Activated CD4-positive, alpha-beta T cell treated with anti-CD3 and anti-CD28 coated beads, Interleukin-2, amount 10 ng/mL, durations not matched to agents 24 days and 14 days (primary cell): Measurements from ENCODE around the gene MED13L. TPM values are rescaled to one million over a fixed set of nuclear protein-coding genes. Genes with fewer than 3 reads are reported as not detected.
"Not testable (repeated sequence)": the region's sequence is repeated elsewhere in the genome, so short reads cannot be mapped to it uniquely, and the experiment has no call there.

Experiments
- DNase-seq: peaks from one replicate; pipeline ENCODE4 v3.0.0; 2022
- H3K27ac Mint-ChIP-seq: one replicate; pipeline ENCODE4 v1.8.0; 2022; ENCODE audit warnings: mild to moderate bottlenecking, mixed read lengths
- H3K27me3 Mint-ChIP-seq: one replicate; pipeline ENCODE4 v1.8.0; 2022; ENCODE audit warnings: mixed read lengths
- H3K36me3 Mint-ChIP-seq: one replicate; pipeline ENCODE4 v1.8.0; 2022; ENCODE audit warnings: low read depth, mild to moderate bottlenecking, mixed read lengths
- H3K4me1 Mint-ChIP-seq: one replicate; pipeline ENCODE4 v1.8.0; 2021; ENCODE audit warnings: mixed read lengths
- H3K4me3 Mint-ChIP-seq: one replicate; pipeline ENCODE4 v1.8.0; 2022; ENCODE audit warnings: mild to moderate bottlenecking, moderate library complexity, mixed read lengths
- H3K9me3 Mint-ChIP-seq: one replicate; pipeline ENCODE4 v1.8.0; 2021; ENCODE audit warnings: mixed read lengths
- intact Hi-C: fragments of 100-400 bp; cut with micrococcal nuclease; formaldehyde crosslinking; loops from one replicate; pipeline ENCODE4 v1.15.1; 2023
- total RNA-seq: library from RNA; stranded (reverse); gene quantifications from 2 replicates; pipeline ENCODE4 v1.2.3, GENCODE V29; 2022

MED13L gene
- total RNA-seq, 1 donor from 2014 or later = 62.9 TPM

- H3K4me1 Mint-ChIP-seq = peaks cover 45% of the 10 kb centered on the region
- no peaks in the 10 kb centered on the region for H3K9me3 Mint-ChIP-seq
- no peaks in the 10 kb centered on the region for H3K27me3 Mint-ChIP-seq
- peak overlapping the region; percentile 62 for H3K27ac Mint-ChIP-seq
- intact Hi-C loops = loop anchor here (1.0 to 5.0 kb wide), 4 partner anchors 29 to 454 kb away; partner anchors contain the start of gene MAP1LC3B2
- peak overlapping the region; percentile 2 for H3K4me3 Mint-ChIP-seq
- no peak for DNase-seq
- peaks cover 1% of the 10 kb centered on the region for H3K36me3 Mint-ChIP-seq
Measured at GRCh38 chr12:116142936-116143898, 134.3 kb downstream of the MED13L start.

- Mint-ChIP-seq H3K27me3 (no peaks in the 10 kb centered on the region), H3K27ac (peak overlapping the region; percentile 2), H3K4me1 (peaks cover 52% of the 10 kb centered on the region), H3K9me3 (no peaks in the 10 kb centered on the region), H3K4me3 (no peak overlapping the region), H3K36me3 (peaks cover 1% of the 10 kb centered on the region)
- DNase-seq = no peak
- intact Hi-C loops = loop anchor here (1.0 to 5.0 kb wide), 6 partner anchors 43 to 456 kb away; partner anchors contain the start of genes MAP1LC3B2 and MED13L
Measured at GRCh38 chr12:116141833-116142162, 135.7 kb downstream of the MED13L start.

DNA sequence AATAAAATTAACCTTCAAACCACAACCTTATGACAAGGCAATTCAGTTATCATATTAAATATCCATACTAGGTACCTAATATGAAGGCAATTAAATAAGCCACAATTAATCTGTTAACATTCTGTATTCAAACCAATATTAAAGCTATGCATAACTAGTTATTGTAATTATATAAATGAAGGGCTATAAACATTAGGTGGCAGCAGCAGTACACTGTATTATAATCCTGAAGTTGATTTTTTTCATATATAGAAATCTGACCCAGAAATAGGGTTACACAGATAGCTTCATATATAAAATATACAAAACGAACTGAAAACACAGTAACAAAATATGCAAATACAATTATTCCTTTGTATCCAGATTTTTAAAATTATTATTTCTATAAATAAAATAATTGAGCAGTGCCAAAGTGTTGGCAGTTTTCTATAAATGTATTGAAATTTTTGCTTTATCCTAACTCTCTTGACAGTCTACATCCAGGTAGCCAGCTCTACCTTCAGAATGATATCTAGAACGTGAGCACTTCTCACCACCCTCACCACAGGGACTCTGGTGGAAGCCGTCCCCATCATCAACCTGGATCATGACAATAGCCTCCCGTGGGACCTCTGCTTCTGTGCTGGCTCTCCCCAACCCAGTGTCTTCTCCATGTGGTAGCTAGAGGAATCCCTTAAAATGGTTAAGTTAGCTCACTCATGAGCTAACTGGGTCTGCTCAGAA is 136.2 kb downstream of the MED13L start:
- DNase-seq = peak; percentile 56
- Mint-ChIP-seq H3K4me1 (peaks cover 55% of the 10 kb centered on the region), H3K36me3 (peaks cover 1% of the 10 kb centered on the region), H3K27ac (peak overlapping the region; percentile 27), H3K4me3 (no peak overlapping the region), H3K27me3 (no peaks in the 10 kb centered on the region), H3K9me3 (no peaks in the 10 kb centered on the region)
- intact Hi-C loops = loop anchor here (1.0 to 5.0 kb wide), 4 partner anchors 54 to 456 kb away; partner anchors contain the start of gene MED13L

DNA sequence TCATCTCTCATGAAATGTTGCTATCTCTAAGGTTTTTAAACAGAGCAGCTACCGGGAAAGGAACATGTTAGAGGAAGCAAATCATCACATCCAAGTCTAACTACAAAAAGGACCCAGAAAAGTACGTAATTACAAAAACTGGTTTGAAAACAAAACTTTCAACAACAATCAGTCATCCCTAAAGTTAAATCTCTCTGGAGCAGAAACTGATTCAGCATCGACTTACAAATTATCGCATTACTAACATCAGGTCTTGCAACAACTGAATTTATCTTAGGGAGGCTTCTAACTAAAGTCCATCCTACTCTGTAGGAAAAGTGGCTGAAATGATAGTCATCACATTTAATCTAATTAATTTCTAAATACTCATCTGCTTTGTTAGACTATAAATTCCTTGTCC is 137.0 kb downstream of the MED13L start:
- intact Hi-C loops = loop anchor here (1.0 to 5.0 kb wide), 4 partner anchors 54 to 457 kb away; partner anchors contain the start of gene MED13L
- H3K4me3 Mint-ChIP-seq = no peak overlapping the region
- H3K27ac Mint-ChIP-seq = no peak overlapping the region
- H3K4me1 Mint-ChIP-seq = peaks cover 60% of the 10 kb centered on the region
- H3K9me3 Mint-ChIP-seq = no peaks in the 10 kb centered on the region
- no peaks in the 10 kb centered on the region for H3K27me3 Mint-ChIP-seq
- peaks cover 1% of the 10 kb centered on the region for H3K36me3 Mint-ChIP-seq
- peak; percentile 21 for DNase-seq

DNA sequence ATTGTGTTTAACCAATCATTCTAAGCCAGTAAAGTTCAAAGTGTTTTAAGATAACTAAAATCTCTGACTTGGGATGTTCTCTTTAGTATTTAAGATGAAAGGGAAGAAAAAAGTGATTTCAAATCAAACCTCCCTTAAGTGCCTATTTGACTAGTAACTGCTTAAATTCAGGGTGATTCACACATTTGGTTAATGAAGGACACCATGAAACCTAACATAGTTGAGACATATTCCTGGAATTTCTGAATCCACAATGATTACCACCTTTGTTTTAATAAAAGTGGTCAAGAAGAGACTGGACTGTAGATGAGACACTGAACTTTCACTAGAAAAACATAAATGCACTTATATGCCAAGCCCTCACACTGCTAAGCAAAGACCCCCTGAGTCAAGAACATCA is 138.7 kb downstream of the MED13L start:
- intact Hi-C loops = loop anchor here (5.0 kb wide), 2 partner anchors 36 to 51 kb away; no protein-coding TSS in a partner anchor
- no peak overlapping the region for H3K4me3 Mint-ChIP-seq
- peak overlapping the region; percentile 54 for H3K27ac Mint-ChIP-seq
- no peak for DNase-seq
- H3K9me3 Mint-ChIP-seq = no peaks in the 10 kb centered on the region
- H3K27me3 Mint-ChIP-seq = no peaks in the 10 kb centered on the region
- H3K4me1 Mint-ChIP-seq = peaks cover 57% of the 10 kb centered on the region
- H3K36me3 Mint-ChIP-seq = peaks cover 1% of the 10 kb centered on the region

DNA sequence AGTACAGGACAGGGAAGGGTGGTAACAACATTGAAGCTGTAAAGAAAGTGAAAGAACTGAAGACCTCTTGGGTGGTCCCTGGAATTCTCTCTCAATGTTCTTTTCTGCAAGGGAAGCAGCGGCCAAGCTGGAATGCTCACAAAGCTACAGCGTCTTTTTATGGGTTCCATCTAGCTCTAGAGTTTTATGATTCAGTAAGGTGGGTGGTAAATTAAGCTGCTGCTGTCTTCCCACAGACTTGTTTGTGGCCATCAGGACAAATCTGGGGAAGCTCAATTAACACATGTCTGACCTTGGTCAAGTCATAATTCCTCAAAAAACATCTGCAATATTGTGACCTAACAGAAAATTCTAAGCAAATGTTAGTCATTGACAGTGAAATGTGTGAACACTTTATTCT is 139.1 kb downstream of the MED13L start:
- Mint-ChIP-seq H3K4me1 (peaks cover 57% of the 10 kb centered on the region), H3K27me3 (no peaks in the 10 kb centered on the region), H3K4me3 (no peak overlapping the region), H3K36me3 (peaks cover 1% of the 10 kb centered on the region), H3K9me3 (no peaks in the 10 kb centered on the region), H3K27ac (peak overlapping the region; percentile 54)
- no peak for DNase-seq
- intact Hi-C loops = loop anchor here (5.0 kb wide), 2 partner anchors 36 to 51 kb away; no protein-coding TSS in a partner anchor

GRCh38 chr12:116137318-116137717 is 140.2 kb downstream of the MED13L start:
- no peaks in the 10 kb centered on the region for H3K9me3 Mint-ChIP-seq
- intact Hi-C loops = loop anchor here (2.0 to 5.0 kb wide), 3 partner anchors 35 to 77 kb away; no protein-coding TSS in a partner anchor
- peak overlapping the region; percentile 72 for H3K27ac Mint-ChIP-seq
- H3K27me3 Mint-ChIP-seq = no peaks in the 10 kb centered on the region
- DNase-seq = no peak
- H3K36me3 Mint-ChIP-seq = peaks cover 1% of the 10 kb centered on the region
- H3K4me1 Mint-ChIP-seq = peaks cover 58% of the 10 kb centered on the region
- H3K4me3 Mint-ChIP-seq = peak overlapping the region; percentile 38

DNA sequence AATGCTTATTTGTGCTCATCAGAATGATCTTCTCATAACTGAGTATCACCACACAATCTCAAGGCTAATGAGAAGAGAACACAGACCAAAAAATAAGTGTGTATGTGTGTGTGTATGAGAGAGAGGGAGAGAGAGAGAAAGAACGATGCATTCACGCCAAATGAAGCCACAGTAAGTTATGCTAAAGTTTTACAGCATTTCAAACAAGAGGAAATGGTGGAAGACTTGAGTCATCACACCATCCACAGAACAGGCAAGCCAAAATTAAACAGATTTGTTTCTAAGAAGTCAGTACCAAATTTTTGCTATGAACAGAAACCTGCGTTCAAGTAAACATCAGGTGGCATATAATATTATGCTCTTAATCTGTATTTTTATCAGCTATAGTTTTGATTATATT is 141.2 kb downstream of the MED13L start:
- Mint-ChIP-seq H3K36me3 (peaks cover 1% of the 10 kb centered on the region), H3K9me3 (no peaks in the 10 kb centered on the region), H3K27me3 (no peaks in the 10 kb centered on the region), H3K4me1 (peaks cover 53% of the 10 kb centered on the region), H3K27ac (peak overlapping the region; percentile 98), H3K4me3 (peak overlapping the region; percentile 76)
- DNase-seq = peak; percentile 73
- intact Hi-C loops = loop anchor here (1.0 to 5.0 kb wide), 4 partner anchors 34 to 423 kb away; partner anchors contain the start of gene MAP1LC3B2

- Mint-ChIP-seq H3K4me3 (peak overlapping the region; percentile 25), H3K27ac (peak overlapping the region; percentile 98), H3K4me1 (peaks cover 59% of the 10 kb centered on the region), H3K9me3 (no peaks in the 10 kb centered on the region), H3K36me3 (peaks cover 1% of the 10 kb centered on the region), H3K27me3 (no peaks in the 10 kb centered on the region)
- no peak for DNase-seq
- intact Hi-C loops = loop anchor here (5.0 kb wide), 2 partner anchors 33 to 48 kb away; no protein-coding TSS in a partner anchor
Measured at GRCh38 chr12:116135209-116135930, 142.1 kb downstream of the MED13L start.

- H3K36me3 Mint-ChIP-seq = peaks cover 1% of the 10 kb centered on the region
- peaks cover 59% of the 10 kb centered on the region for H3K4me1 Mint-ChIP-seq
- H3K27me3 Mint-ChIP-seq = no peaks in the 10 kb centered on the region
- no peak overlapping the region for H3K4me3 Mint-ChIP-seq
- no peaks in the 10 kb centered on the region for H3K9me3 Mint-ChIP-seq
- H3K27ac Mint-ChIP-seq = peak overlapping the region; percentile 27
- intact Hi-C loops = loop anchor here (1.0 to 2.0 kb wide), 2 partner anchors 10 to 67 kb away; no protein-coding TSS in a partner anchor
- no peak for DNase-seq
Measured at GRCh38 chr12:116133636-116134214, 143.8 kb downstream of the MED13L start.

GRCh38 chr12:116133149-116133548 is 144.3 kb downstream of the MED13L start:
- H3K27ac Mint-ChIP-seq = peak overlapping the region; percentile 27
- no peak for DNase-seq
- no peaks in the 10 kb centered on the region for H3K27me3 Mint-ChIP-seq
- H3K4me3 Mint-ChIP-seq = no peak overlapping the region
- intact Hi-C loops = loop anchor here (1.0 to 2.0 kb wide), 2 partner anchors 10 to 66 kb away; no protein-coding TSS in a partner anchor
- H3K36me3 Mint-ChIP-seq = no peaks in the 10 kb centered on the region
- peaks cover 55% of the 10 kb centered on the region for H3K4me1 Mint-ChIP-seq
- H3K9me3 Mint-ChIP-seq = no peaks in the 10 kb centered on the region

GRCh38 chr12:116131987-116132386 is 145.5 kb downstream of the MED13L start:
- H3K4me3 Mint-ChIP-seq, H3K27me3 Mint-ChIP-seq, DNase-seq, H3K9me3 Mint-ChIP-seq, H3K27ac Mint-ChIP-seq, H3K36me3 Mint-ChIP-seq: not testable (repeated sequence)
- H3K4me1 Mint-ChIP-seq = peaks cover 51% of the 10 kb centered on the region
- intact Hi-C loops = loop anchor here (2.0 kb wide), 1 partner anchor 65 kb away; no protein-coding TSS in a partner anchor

GRCh38 chr12:116131176-116131575 is 146.3 kb downstream of the MED13L start:
- intact Hi-C loops = no loop called here
- Mint-ChIP-seq H3K9me3 (no peaks in the 10 kb centered on the region), H3K36me3 (no peaks in the 10 kb centered on the region), H3K4me3 (no peak overlapping the region), H3K27ac (no peak overlapping the region), H3K27me3 (no peaks in the 10 kb centered on the region), H3K4me1 (peaks cover 45% of the 10 kb centered on the region)
- no peak for DNase-seq
